Stimulated activated CD8-positive, alpha-beta memory T cell treated with anti-CD3 and anti-CD28 coated beads, Interleukin-4, amount 100 ng/mL, for 4 hours (primary cell): ENCODE data around the gene UBA52.
"Not testable (repeated sequence)": the region's sequence is repeated elsewhere in the genome, so short reads cannot be mapped to it uniquely, and the experiment has no call there.

Experiments
- DNase-seq, 2 donors: peaks; one replicate each; pipeline ENCODE4 v3.0.0-alpha.2; 2020; ENCODE audit warnings: low read depth in 2 of 2, low spot score in 1 of 2

The UBA52 gene

DNA sequence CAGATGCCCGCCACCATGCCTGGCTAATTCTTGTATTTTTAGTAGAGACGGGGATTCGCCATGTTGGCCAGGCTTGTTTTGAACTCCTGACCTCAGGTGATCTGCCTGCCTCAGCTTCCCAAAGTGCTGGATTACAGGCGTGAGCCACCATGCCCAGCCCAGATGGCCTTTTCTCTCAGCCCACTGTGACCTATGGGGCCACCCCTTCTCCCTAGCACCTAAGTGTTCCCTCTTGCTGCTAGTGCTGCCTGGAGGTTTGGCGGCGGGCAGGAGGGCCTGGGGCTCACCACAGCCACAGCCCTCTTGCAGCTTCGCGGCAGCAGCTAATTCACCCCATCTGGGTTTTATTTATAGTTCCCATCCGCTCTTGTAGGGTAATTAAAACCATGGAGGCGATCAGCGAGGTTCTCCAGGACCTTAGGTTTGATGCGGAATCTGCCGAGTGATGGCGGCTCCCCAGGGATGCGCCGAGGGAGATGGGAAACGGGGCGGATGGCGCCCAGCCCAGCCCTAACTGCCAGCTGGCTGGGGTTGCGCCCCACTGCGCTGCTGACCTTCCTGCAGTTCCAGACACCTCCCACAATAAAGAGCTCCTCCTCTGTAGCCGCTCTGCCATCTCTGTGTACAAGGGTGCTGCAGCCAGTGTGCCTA lies 20.2 kb downstream of the UBA52 start:
- DNase-seq = no peak

- DNase-seq = not testable (repeated sequence)
These were observed 21.1 kb downstream of the UBA52 start for GRCh38 chr19:18592732-18593131.

GRCh38 chr19:18593367-18594095 lies 21.9 kb downstream of the UBA52 start:
- no peak for DNase-seq

DNA sequence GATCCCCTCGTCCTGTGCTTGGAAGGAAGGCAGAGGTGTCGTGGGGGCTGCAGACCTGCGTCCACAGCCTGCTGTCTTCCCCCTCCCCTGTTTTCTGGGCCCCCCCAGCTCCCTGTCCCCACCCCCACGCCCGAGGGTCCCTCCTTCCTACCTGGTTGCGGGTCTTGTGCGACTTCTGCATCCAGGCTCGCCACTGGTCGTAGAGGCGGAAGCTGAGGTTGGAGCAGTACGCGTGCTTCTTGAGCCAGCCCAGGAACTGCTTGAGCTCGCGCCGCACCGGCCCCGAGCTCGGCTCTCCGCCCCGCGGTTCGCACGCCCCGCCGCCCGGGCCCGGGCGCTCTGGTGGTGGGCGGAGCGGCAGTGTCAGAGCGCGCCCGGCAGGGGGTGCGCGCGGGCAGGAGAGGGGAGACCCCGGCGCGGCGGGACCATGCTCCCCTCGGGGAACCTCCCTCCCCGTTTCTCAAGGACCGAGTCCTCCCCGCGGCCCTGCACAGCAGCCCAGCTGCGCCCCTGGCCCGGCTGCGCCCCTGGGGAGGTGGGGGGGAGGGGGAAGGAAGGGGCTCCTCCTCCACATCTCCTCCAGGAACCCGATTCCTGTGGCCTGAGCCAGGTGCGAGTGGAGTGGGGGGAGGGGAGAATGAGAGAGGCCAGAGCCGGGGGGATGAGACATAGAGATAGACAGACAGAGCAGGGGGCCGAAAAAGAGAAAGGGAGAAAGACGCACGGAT lies 22.6 kb downstream of the UBA52 start:
- DNase-seq = peak; percentile 35 to 45

DNA sequence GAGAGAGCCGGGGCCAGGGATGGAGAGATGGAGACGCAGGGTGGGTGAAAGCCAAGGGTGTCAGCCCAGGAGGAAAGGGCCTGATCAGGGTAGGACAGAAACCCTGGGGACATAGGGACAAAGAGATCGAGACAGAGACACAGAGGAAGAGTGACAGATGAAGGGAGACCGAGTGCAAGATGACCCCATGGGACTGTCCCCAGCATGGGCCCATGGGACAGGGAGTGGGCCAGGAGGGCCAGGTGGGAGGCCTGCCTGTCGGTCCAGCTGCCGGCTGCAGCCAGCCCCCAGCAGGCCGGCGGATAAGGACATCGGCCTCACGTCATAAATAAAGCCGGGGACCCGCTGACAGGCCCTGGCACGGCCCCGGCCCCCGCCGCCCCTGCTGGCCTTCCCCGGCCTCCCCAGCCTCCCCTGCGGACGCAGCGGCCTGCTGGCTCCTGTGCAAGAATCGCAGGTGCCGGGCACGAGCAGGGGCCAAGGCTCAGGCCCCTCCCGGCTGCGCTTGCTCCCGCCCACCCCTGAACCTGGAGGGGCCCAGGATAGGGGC lies 23.2 kb downstream of the UBA52 start:
- no peak for DNase-seq

GRCh38 chr19:18595475-18595874 lies 23.8 kb downstream of the UBA52 start:
- DNase-seq = no peak

DNA sequence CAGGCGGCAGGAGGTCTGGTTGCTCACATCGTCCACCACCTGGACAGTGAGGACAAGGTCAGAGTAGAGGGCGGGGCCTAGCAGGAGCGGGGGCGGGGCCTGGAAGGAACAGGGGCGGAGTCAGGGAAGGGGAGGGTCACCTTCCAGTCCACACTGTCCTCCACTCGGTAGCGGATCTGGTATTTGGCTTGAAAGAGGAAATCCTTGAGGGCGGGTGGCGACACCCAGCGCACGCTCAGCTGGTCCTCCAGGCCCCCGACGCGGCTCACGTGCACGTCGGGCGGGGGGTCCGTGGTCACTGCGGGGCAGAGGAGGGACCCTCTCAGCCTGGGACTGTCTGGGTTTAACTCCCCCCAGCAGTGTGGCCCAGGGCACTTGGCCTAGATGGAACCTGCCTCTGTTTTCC lies 25.1 kb downstream of the UBA52 start:
- no peak for DNase-seq

DNA sequence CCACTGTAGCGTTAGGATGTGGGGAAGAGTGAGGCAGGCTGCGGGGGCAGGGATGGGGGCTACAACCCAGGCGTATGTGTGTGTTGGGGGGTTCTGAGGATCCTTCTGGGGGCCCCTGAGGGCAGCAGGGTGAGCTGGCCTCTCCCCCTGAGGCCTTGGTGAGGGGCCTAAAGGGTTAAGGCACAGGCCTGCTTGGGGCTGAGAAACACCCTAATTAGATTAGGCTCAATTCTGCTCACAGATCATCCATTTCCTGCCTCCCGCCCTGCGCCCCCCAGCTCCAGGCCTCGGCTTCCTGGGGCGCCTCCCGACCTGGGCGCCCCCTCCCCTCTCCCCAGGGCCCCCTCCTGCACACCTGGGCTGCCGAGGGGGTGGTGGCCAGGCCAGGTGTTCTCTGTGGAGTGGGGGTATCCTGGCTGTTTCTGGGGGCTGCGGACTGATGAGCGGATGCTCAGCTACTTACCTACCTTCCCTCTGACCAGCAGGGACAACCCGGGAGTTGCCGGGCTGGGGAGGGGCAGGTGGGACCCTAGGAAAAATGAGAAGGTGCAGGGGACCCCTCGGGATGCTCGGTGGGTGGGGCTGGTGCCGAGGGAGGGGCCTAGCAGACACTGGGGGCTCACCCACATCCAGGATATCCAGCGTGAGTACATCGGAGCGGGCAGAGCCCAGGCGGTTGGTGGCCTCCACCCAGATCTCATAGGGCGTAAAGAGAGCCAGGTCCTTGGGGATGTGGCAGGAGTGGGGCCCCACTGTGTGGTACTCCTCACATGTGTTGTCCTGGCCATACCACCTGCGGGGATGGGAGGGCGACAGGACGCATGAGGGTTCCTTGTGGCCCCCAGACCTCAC lies 26.4 kb downstream of the UBA52 start:
- no peak for DNase-seq

DNA sequence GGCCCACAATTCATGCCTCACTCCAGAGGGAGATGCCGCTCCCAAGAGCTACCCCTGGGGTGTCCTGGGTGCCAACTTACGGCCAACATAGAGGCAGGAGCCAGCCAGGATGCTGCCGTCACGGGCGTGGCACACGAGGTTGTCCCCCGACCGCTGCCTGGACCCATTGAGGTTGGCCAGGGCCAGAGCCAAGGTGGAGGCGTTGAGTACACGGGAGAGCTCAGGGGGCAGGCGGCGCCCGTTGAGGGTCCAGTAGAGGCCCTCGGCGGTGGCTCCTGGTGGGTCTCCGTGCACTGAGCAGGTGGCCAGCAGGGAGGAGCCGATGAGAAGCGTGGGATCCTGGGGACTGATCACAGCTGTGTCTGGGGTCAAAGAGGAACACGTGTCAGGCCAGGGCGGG lies 27.8 kb downstream of the UBA52 start:
- DNase-seq = no peak

DNA sequence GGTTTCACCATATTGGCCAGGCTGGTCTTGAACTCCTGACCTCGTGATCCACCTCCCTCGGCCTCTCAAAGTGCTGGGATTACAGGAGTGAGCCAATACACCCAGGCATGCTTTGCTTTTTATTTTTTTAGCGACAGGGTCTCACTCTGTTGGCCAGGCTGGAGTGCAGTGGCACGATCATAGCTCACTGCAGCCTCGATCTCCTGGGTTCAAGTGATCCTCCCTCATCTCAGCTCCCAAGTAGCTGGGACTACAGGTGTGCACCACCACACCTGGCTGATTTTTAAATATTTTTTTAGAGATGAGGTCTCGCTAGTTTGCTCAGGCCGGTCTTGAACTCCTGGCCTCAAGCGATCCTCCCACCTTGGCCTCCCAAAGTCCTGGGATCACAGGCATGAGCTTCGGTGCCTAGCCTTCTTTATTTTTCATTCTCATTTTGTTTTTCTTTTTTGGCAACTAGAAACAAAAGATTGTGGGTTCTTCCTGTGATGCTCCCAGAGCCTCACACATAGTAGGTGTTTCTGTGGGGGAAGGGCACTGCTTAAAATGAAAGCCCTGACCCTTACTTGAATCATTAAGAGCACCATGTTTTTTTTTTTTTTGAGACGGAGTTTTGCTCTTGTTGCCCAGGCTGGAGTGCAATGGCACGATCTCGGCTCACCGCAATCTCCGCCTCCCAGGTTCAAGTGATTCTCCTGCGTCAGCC lies 29.2 kb downstream of the UBA52 start:
- not testable (repeated sequence) for DNase-seq

GRCh38 chr19:18601875-18602274 lies 30.2 kb downstream of the UBA52 start:
- no peak for DNase-seq

DNA sequence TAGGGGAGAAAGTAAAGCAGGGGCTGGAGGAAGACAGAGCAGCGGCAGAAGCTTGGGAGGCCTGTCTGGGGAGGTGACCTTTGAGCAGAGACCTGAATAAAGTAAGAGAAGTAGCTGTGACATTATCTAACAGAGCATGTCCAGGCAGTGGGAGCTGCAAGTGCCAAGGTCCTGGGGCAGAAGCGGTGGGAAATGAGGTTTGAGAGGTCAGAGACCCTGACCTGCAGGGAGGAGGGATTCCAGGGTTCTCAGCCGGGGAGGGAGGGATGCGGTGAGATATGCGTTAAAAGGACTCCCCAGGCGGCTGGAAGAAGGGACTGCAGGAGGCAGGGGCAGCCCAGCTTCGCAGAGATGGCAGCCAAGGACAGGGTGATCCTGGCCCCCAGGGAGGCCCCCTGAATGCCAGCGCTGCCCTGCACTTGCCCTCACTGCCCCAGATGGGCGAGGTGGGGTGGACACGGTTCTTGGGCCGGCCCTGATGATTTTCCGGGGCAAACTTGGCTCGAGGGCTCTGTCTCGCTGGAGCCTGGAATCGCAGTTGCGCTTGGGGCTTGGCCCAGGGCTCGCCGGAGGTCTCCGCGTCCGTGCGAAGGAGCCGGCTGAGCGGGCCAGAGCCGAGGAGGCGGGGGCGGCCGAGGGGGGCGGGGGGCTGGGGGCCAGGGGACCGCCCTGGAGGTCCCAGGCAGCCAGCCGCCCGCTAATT lies 31.7 kb downstream of the UBA52 start:
- DNase-seq = no peak

- no peak for DNase-seq
These were observed 32.5 kb downstream of the UBA52 start for GRCh38 chr19:18603958-18604819.

- no peak for DNase-seq
These were observed 33.1 kb downstream of the UBA52 start for GRCh38 chr19:18604820-18605159.

- DNase-seq = no peak
These were observed 33.5 kb downstream of the UBA52 start for GRCh38 chr19:18605196-18605545.

DNA sequence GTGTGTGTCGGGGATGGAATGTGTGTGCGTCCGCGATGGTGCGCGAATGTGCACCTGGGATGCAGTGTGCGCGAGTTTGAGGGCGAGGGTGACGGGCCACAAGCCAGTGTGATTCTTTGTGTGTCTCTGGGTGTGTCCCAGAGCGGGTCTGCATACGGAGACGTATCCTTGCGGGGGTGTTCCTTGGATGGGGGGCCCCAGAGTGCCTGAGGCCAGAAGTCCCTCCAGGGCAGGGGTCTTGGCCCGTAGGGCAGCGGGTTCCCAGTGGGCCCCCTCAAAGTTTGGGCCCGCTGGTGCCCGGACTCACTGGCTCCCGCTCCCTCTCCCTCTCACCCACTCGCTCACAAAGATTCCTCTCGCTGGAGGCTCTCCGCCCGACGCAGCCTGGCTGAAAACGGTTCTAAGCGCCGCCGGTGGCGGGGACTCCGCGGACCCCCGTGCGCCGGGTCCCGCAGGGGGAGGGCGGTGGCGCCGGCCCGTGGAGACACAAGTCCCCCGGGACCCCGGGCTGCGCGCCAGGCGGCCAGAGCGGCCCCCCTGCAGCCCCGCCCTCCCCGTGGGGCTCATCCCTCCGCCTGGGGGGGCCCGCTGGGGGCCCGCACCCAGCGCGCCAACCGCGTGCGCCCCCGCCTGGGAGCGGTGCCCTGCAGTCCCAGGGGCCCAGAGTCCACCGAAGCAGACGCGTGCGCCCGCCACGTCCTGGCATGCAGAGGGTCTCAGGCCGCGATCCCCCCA lies 34.1 kb downstream of the UBA52 start:
- no peak for DNase-seq

DNA sequence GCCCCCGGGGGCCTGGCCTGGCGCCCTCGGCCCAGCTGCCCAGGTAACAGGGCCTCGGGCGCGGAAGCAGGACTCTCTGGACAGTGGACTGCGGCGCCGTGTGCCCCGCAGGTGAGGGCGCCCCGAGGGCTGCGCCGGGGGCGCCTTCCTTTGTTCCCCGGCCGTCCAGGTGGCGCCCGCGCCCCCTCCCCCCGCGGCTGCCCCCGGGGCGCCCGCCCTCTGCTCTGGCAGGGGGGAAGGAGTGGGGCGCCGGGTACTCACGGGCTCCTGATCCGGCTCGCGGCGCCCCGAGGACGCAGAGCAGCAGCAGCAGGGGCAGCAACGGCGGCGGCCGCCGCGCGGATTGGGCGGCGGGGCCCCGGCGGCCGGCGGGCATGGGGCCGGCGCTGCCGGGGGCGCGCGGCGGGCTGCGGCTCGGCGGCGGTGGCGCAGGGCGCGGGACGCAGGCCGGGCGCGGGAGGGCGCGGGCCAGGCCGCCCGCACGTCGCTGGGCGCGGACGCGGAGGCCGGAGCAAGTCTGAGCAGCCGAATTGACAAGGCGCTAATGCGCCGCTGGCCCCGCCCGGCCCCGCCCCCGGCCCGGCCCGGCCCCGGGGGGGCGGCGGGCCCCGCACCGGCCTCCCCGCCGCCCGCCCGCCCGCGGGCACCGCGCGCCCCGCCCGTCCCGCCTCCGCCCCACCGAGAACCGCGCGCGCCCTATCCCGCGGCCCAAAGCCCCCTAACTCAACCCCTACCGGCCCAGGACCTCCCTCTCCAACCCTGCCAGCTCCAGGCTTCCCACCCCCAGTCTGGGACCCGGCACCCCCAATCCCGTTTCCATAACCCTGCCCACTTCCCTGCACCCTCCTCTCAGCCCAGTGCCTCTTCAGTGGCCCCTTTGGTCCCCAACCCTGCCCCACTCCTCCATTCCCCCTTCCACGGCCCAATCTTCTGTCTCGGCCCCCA lies 34.9 kb downstream of the UBA52 start, which contains the start of gene CRLF1:
CRLF1 (minus strand) TSS at position 519 of the 945 bp plus-strand sequence; CDS start at position 376, 143 bp downstream.
- no peak for DNase-seq
